GM19438 (cell line): Measurements from ENCODE around the gene MAGEF1.

Experiments
- ATAC-seq: cut with Tn5 transposase; IDR thresholded peaks from one replicate; pipeline ENCODE4 v1.9.1; 2021; ENCODE audit warnings: low read depth; ENCODE audit not compliant: unreplicated experiment

The MAGEF1 gene

GRCh38 chr3:184711493-184712247 lies at the start of gene MAGEF1:
MAGEF1 (minus strand) TSS chr3:184712064; CDS start chr3:184711821, 243 bp downstream.
- ATAC-seq, result peak; percentile 69

- no peak for ATAC-seq
These were observed 49.4 kb upstream of the MAGEF1 start for GRCh38 chr3:184761075-184761841.

- ATAC-seq, result no peak
These were observed 48.6 kb upstream of the MAGEF1 start for GRCh38 chr3:184760337-184761074.

- ATAC-seq, result no peak
These were observed 47.9 kb upstream of the MAGEF1 start for GRCh38 chr3:184759666-184760200.

GRCh38 chr3:184758056-184758455 lies 46.2 kb upstream of the MAGEF1 start:
- no peak for ATAC-seq

GRCh38 chr3:184757022-184757651 lies 45.3 kb upstream of the MAGEF1 start:
- ATAC-seq, result no peak

- ATAC-seq, result no peak
These were observed 44.5 kb upstream of the MAGEF1 start for GRCh38 chr3:184756151-184757021.

GRCh38 chr3:184755315-184755731 lies 43.5 kb upstream of the MAGEF1 start:
- ATAC-seq, result no peak

- no peak for ATAC-seq
These were observed 40.5 kb upstream of the MAGEF1 start for GRCh38 chr3:184752361-184752760.

- ATAC-seq, result no peak
These were observed 39.6 kb upstream of the MAGEF1 start for GRCh38 chr3:184751204-184752040.

- ATAC-seq, result no peak
These were observed 38.7 kb upstream of the MAGEF1 start for GRCh38 chr3:184750349-184751083.

GRCh38 chr3:184749168-184749744 lies 37.4 kb upstream of the MAGEF1 start:
- ATAC-seq, result no peak

- ATAC-seq, result peak; percentile 70
These were observed 36.6 kb upstream of the MAGEF1 start for GRCh38 chr3:184748219-184749135.

- no peak for ATAC-seq
These were observed 34.6 kb upstream of the MAGEF1 start for GRCh38 chr3:184746131-184747120.

- no peak for ATAC-seq
These were observed 33.7 kb upstream of the MAGEF1 start for GRCh38 chr3:184745526-184745925.
